NCI-H1092 (cell line): ENCODE results near the gene PFN4.
"Not testable (repeated sequence)": the region's sequence is repeated elsewhere in the genome, so short reads cannot be mapped to it uniquely, and the experiment has no call there.

Experiments used
- DNase-seq: peaks from one replicate; lab custom pipeline; 2025; lab: John Stamatoyannopoulos, UW

The PFN4 gene, protein sequence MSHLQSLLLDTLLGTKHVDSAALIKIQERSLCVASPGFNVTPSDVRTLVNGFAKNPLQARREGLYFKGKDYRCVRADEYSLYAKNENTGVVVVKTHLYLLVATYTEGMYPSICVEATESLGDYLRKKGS

DNA sequence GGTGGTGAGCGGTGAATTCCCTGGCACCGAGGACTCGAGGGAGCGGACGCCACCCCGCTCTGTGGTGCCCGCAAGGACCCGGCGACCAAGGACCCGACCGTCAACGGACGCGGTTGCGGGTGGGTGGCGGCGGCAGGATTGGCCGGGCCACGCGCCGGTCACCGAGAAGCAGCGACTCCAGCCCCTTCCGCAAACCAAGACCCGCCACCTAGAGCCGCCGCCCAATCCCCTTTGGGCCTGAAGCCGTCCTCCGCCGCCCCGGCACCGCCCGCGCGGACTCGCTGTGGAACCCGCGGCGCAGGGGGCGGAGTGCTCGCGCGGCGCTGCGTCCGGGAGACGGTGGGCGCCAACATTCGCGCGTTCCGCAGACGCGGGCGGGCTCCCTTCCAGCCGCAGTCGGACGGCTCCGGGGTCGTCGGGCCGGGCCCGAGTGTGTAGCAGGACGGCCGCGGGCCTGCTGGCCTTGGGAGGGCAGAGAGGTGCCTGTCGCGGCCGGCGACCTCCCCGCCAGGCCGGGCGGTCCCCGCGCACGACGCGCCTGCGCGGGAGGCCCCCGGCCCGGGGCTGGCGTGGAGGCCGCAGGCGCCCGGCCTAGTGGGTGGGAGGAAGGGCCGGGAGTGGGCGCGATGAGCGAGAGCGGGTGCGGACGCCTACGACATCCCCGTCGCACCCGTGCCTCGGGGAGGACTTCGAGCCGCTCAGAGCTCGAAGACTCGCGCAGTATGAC lies at the start of gene PFN4, which contains the start of gene FAM228B:
TSS of gene PFN4 (minus strand) at position 140 of the 727 bp plus-strand sequence. CDS start 799 bp downstream, outside the sequence.
TSS of gene FAM228B (plus strand) at position 275 of the 727 bp plus-strand sequence. CDS start 893 bp downstream, outside the sequence.
- DNase-seq: peak; percentile 54

- DNase-seq: no peak
Measured at GRCh38 chr2:24169023-24169422, 45.9 kb upstream of the PFN4 start.

GRCh38 chr2:24164416-24164973 lies 41.4 kb upstream of the PFN4 start:
- DNase-seq: no peak

GRCh38 chr2:24163601-24164000 lies 40.5 kb upstream of the PFN4 start:
- no peak for DNase-seq

DNA sequence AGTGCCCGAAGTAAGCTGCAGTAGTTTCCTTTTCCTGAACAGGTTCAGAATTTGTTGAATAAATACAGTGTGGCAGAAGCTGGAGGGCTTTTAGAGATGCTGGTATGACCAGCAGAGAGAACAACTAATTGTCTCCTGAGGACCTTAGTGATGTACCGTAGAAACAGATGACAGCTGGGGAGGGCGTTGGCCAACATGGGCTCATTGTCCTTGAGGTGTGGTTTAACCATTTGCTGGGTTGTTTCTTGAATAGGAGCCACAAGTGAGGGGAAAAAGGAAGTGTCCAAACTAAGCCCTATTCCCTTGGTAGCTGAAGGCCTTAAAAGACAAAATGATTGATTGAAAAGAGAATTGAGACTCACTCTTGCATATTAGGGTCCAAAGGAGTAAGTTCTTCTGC lies 40.1 kb upstream of the PFN4 start:
- DNase-seq: no peak

- no peak for DNase-seq
Measured at GRCh38 chr2:24162494-24162893, 39.4 kb upstream of the PFN4 start.

- no peak for DNase-seq
Measured at GRCh38 chr2:24160761-24161160, 37.6 kb upstream of the PFN4 start.

- DNase-seq: no peak
Measured at GRCh38 chr2:24159708-24160107, 36.6 kb upstream of the PFN4 start.

DNA sequence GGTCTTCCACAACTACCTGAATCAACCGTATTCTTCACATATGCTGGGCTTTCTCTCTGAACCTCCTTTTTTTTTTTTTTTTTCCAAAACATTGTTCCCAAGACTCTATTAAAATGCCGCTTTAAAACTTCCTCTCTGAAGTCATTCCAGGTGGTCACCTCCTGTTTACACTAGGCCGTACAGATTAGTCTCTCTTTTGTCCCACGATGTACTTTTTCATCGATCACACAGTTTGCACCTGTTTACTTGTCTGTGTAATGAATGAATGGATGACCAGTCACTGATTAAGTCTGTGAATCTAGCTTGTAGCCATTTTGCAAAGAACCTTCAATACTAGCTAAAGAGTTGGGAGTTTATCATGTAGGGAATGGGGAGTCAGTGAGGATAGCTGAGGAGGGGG lies 35.0 kb upstream of the PFN4 start:
- no peak for DNase-seq

- no peak for DNase-seq
Measured at GRCh38 chr2:24153478-24153877, 30.3 kb upstream of the PFN4 start.

DNA sequence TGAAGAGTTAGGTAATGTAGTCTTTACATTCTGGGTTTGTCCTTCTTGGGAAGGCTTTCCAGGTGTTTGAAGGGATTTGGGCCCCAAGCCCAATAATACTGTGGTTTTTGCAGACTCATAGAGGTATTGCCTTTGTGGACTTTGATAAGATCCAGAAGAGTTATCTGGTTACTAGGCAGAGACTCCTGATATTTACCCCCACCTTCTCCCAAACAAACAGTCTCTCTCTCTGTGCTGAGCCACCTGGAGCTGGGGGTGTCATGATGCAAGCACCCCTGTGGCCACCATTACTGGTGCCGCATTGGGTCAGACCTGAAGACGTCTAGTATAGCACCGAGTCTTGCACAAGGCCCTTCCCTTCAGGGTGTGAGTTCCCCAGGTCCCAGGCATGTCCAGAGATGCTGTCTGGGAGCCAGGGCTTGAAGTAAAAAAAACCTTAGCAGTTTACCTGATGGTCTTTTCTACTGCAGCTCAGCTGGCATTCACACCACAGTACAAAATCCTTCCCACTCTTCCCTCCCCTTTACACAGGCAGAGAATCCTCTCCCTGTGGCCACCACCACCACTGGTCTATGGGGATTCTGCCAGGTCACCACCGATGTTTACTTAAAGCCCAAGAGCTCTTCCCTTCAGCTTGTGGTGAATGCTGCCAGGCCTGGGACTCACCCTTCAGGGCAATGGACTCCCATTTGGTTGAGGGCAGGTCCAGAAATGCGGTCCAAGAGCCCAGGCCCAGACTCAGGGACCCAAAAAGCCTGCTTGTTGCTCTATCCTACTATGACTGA lies 29.5 kb upstream of the PFN4 start:
- DNase-seq: no peak

- no peak for DNase-seq
Measured at GRCh38 chr2:24147364-24147763, 24.2 kb upstream of the PFN4 start.

GRCh38 chr2:24140305-24140704 lies 17.2 kb upstream of the PFN4 start:
- not testable (repeated sequence) for DNase-seq

GRCh38 chr2:24132543-24132942 lies 9.4 kb upstream of the PFN4 start:
- DNase-seq: no peak

- DNase-seq: no peak
Measured at GRCh38 chr2:24125956-24126355, 2.8 kb upstream of the PFN4 start.

GRCh38 chr2:24123922-24124580 lies 917 bp upstream of the PFN4 start:
- DNase-seq: peak; percentile 26

DNA sequence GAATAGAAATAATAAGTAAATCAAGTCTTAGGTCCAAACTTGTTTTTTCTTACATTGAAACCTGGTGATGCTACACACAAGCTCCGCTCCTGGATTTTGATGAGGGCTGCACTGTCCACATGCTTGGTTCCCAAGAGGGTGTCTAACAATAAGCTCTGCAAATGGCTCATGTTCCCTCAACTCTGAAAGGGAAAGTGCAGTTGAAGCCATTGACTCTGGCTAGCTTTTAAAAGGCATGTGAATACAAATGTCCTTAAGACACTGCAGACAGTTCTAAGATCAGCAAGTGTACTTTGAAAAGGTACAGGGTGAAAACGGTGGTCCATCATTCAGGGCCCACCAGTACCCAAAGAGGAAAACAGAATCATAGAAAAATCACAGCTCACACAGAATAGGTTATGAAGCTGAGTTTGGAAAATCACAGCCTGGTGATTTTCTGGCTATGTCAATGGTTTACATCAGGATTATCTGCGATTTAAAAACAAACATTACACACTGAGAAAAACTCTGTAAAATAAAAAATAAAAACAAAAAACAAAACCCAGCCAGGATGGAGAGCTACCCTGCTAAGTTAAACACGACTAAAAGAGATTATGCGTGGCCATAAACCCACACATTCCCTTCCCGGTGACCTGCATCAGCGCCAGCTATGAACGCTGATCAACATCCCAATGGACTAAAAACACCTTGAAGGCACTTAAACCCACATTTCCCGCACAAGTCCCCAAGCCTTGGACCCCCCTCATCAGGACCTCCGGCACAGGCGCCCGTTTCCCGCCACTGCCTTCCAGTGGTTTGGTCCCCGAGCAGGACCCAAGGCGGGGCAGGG lies 554 bp downstream of the PFN4 start:
- no peak for DNase-seq

GRCh38 chr2:24121469-24121868 lies 1.7 kb downstream of the PFN4 start:
- peak; percentile 66 for DNase-seq

DNA sequence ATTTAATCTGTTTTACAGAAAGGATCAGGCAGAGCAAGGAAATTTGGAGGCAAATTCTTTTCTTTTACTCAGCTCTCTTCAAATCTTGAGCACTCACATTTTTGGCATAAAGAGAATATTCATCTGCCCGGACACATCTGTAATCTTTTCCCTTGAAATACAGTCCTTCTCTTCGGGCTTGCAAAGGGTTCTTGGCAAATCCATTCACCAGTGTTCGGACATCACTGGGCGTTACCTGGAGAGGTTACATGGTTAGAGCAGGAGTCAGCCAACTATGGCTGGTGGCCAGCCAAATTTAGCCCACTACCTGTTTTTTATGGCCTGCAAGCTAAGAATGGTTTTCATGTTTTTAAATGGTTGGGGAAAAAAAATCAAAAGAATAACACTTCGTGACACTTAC lies 2.1 kb downstream of the PFN4 start:
- DNase-seq: no peak

DNA sequence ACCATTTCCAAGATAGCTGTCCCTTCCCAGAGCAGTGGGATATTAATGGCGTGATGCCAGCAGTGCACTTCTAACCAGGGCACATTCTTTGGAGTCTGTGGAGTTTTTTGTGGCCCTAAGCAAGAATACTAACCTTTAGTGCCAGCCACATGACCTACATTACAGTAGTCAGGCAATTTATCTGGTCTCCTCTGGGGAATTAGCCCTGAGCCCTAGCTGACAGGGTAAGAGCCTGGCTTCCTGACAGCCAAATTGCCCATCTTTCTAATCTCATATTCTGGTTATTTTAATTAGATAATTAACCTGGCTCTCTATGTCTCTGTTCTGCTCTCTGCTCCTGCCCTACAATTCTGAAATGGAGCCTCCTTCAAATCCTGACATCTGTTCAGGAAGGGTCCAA lies 5.2 kb downstream of the PFN4 start:
- DNase-seq: no peak

GRCh38 chr2:24115057-24115456 lies 8.1 kb downstream of the PFN4 start:
- DNase-seq: no peak
